ENCODE results near the gene TMEM174.
"Not testable (repeated sequence)": the region's sequence is repeated elsewhere in the genome, so short reads cannot be mapped to it uniquely, and the experiment has no call there.

The TMEM174 gene

GRCh38 chr5:73214996-73215395 lies 42.0 kb downstream of the TMEM174 start:
- no peaks in the 10 kb centered on the region for H3K9me3 ChIP-seq (ENCODE audit: control insufficient read depth, low read depth, low read length)
- no peaks in the 10 kb centered on the region for H3K36me3 ChIP-seq (ENCODE audit: control insufficient read depth, low read depth, low read length)
- peak overlapping the region; percentile 67 for H3K4me3 ChIP-seq (ENCODE audit: low read length)
- peaks cover 17% of the 10 kb centered on the region for H3K4me1 ChIP-seq (ENCODE audit: control insufficient read depth, low read depth, low read length)
- H3K9ac ChIP-seq (ENCODE audit: low read length) = no peak overlapping the region
- H3K27me3 ChIP-seq (ENCODE audit: control insufficient read depth, insufficient read depth, low read length) = peaks cover 64% of the 10 kb centered on the region
- H3K27ac ChIP-seq (ENCODE audit: low read length) = no peak overlapping the region

- H3K9ac ChIP-seq (ENCODE audit: low read length) = peak overlapping the region; percentile 60
- peaks cover 64% of the 10 kb centered on the region for H3K27me3 ChIP-seq (ENCODE audit: control insufficient read depth, insufficient read depth, low read length)
Measured at GRCh38 chr5:73215531-73215890, 42.5 kb downstream of the TMEM174 start.

GRCh38 chr5:73215891-73216610 lies 43.1 kb downstream of the TMEM174 start:
- H3K27ac ChIP-seq (ENCODE audit: low read length) = no peak overlapping the region

More at GRCh38 chr5:73215531-73215890, 42.5 kb downstream of the TMEM174 start:
- H3K4me3 ChIP-seq (ENCODE audit: low read length) = peak overlapping the region; percentile 67
- peaks cover 17% of the 10 kb centered on the region for H3K4me1 ChIP-seq (ENCODE audit: control insufficient read depth, low read depth, low read length)
- no peaks in the 10 kb centered on the region for H3K36me3 ChIP-seq (ENCODE audit: control insufficient read depth, low read depth, low read length)
- no peak overlapping the region for H3K27ac ChIP-seq (ENCODE audit: low read length)
- no peaks in the 10 kb centered on the region for H3K9me3 ChIP-seq (ENCODE audit: control insufficient read depth, low read depth, low read length)

GRCh38 chr5:73218552-73219171 lies 45.7 kb downstream of the TMEM174 start:
- H3K9me3 ChIP-seq (ENCODE audit: control insufficient read depth, low read depth, low read length) = no peaks in the 10 kb centered on the region
- peaks cover 17% of the 10 kb centered on the region for H3K4me1 ChIP-seq (ENCODE audit: control insufficient read depth, low read depth, low read length)
- peaks cover 60% of the 10 kb centered on the region for H3K27me3 ChIP-seq (ENCODE audit: control insufficient read depth, insufficient read depth, low read length)
- H3K27ac ChIP-seq (ENCODE audit: low read length) = no peak overlapping the region
- H3K4me3 ChIP-seq (ENCODE audit: low read length) = no peak overlapping the region
- no peaks in the 10 kb centered on the region for H3K36me3 ChIP-seq (ENCODE audit: control insufficient read depth, low read depth, low read length)
- no peak overlapping the region for H3K9ac ChIP-seq (ENCODE audit: low read length)

More at GRCh38 chr5:73215891-73216610, 43.1 kb downstream of the TMEM174 start:
- Histone ChIP-seq H3K9ac (ENCODE audit: low read length) (peak overlapping the region; percentile 60), H3K27me3 (ENCODE audit: control insufficient read depth, insufficient read depth, low read length) (peaks cover 64% of the 10 kb centered on the region), H3K9me3 (ENCODE audit: control insufficient read depth, low read depth, low read length) (no peaks in the 10 kb centered on the region), H3K4me1 (ENCODE audit: control insufficient read depth, low read depth, low read length) (peaks cover 17% of the 10 kb centered on the region), H3K4me3 (ENCODE audit: low read length) (peak overlapping the region; percentile 67), H3K36me3 (ENCODE audit: control insufficient read depth, low read depth, low read length) (no peaks in the 10 kb centered on the region)

- Histone ChIP-seq H3K27me3 (ENCODE audit: control insufficient read depth, insufficient read depth, low read length) (peaks cover 57% of the 10 kb centered on the region), H3K4me1 (ENCODE audit: control insufficient read depth, low read depth, low read length) (peaks cover 11% of the 10 kb centered on the region)
- H3K27ac ChIP-seq (ENCODE audit: low read length); H3K36me3 ChIP-seq (ENCODE audit: control insufficient read depth, low read depth, low read length); H3K9me3 ChIP-seq (ENCODE audit: control insufficient read depth, low read depth, low read length); H3K4me3 ChIP-seq (ENCODE audit: low read length); H3K9ac ChIP-seq (ENCODE audit: low read length): not testable (repeated sequence)
Measured at GRCh38 chr5:73219336-73219735, 46.3 kb downstream of the TMEM174 start.

GRCh38 chr5:73221161-73221560 lies 48.2 kb downstream of the TMEM174 start:
- no peak overlapping the region for H3K27ac ChIP-seq (ENCODE audit: low read length)
- H3K36me3 ChIP-seq (ENCODE audit: control insufficient read depth, low read depth, low read length) = no peaks in the 10 kb centered on the region
- H3K9ac ChIP-seq (ENCODE audit: low read length) = no peak overlapping the region
- no peaks in the 10 kb centered on the region for H3K9me3 ChIP-seq (ENCODE audit: control insufficient read depth, low read depth, low read length)
- peaks cover 54% of the 10 kb centered on the region for H3K27me3 ChIP-seq (ENCODE audit: control insufficient read depth, insufficient read depth, low read length)
- H3K4me1 ChIP-seq (ENCODE audit: control insufficient read depth, low read depth, low read length) = no peaks in the 10 kb centered on the region
- H3K4me3 ChIP-seq (ENCODE audit: low read length) = no peak overlapping the region

- H3K36me3 ChIP-seq (ENCODE audit: control insufficient read depth, low read depth, low read length) = no peaks in the 10 kb centered on the region
- no peak overlapping the region for H3K27ac ChIP-seq (ENCODE audit: low read length)
- no peaks in the 10 kb centered on the region for H3K4me1 ChIP-seq (ENCODE audit: control insufficient read depth, low read depth, low read length)
Measured at GRCh38 chr5:73221726-73222125, 48.7 kb downstream of the TMEM174 start.

GRCh38 chr5:73222173-73222572 lies 49.2 kb downstream of the TMEM174 start:
- no peak overlapping the region for H3K4me3 ChIP-seq (ENCODE audit: low read length)
- no peaks in the 10 kb centered on the region for H3K36me3 ChIP-seq (ENCODE audit: control insufficient read depth, low read depth, low read length)
- no peak overlapping the region for H3K27ac ChIP-seq (ENCODE audit: low read length)
- no peaks in the 10 kb centered on the region for H3K9me3 ChIP-seq (ENCODE audit: control insufficient read depth, low read depth, low read length)
- no peak overlapping the region for H3K9ac ChIP-seq (ENCODE audit: low read length)
- peaks cover 53% of the 10 kb centered on the region for H3K27me3 ChIP-seq (ENCODE audit: control insufficient read depth, insufficient read depth, low read length)
- H3K4me1 ChIP-seq (ENCODE audit: control insufficient read depth, low read depth, low read length) = no peaks in the 10 kb centered on the region

More at GRCh38 chr5:73221726-73222125, 48.7 kb downstream of the TMEM174 start:
- Histone ChIP-seq H3K4me3 (ENCODE audit: low read length) (no peak overlapping the region), H3K9me3 (ENCODE audit: control insufficient read depth, low read depth, low read length) (no peaks in the 10 kb centered on the region), H3K9ac (ENCODE audit: low read length) (no peak overlapping the region), H3K27me3 (ENCODE audit: control insufficient read depth, insufficient read depth, low read length) (peaks cover 54% of the 10 kb centered on the region)
